Smooth muscle cell (in vitro differentiated cells): Measurements from ENCODE around the gene MORN1. TPM values are rescaled to one million over a fixed set of nuclear protein-coding genes. Genes with fewer than 3 reads are reported as not detected.
"Not testable (repeated sequence)": the region's sequence is repeated elsewhere in the genome, so short reads cannot be mapped to it uniquely, and the experiment has no call there.

Experiments
- DNase-seq: peaks from one replicate; lab custom pipeline; 2025; ENCODE audit not compliant: unreplicated experiment; lab: John Stamatoyannopoulos, UW
- H2AFZ ChIP-seq: fragments of 200-600 bp; sonication (generic); 2 replicates; pipeline ENCODE4 v1.6.0; 2016; ENCODE audit warnings: antibody characterized with exemption, low read depth, mild to moderate bottlenecking
- H3F3A ChIP-seq: fragments of 200-600 bp; sonication (generic); 2 replicates; pipeline ENCODE4 v1.6.0; 2017; ENCODE audit warnings: antibody characterized with exemption, low read depth
- H3K27ac ChIP-seq: fragments of 200-600 bp; sonication (generic); 2 replicates; pipeline ENCODE4 v1.5.1; 2016; ENCODE audit warnings: low read depth, mild to moderate bottlenecking
- H3K27me3 ChIP-seq: fragments of 200-600 bp; sonication (generic); 2 replicates; pipeline ENCODE4 v1.6.1; 2016; ENCODE audit warnings: low read depth, mild to moderate bottlenecking
- H3K36me3 ChIP-seq: fragments of 200-600 bp; sonication (generic); 2 replicates; pipeline ENCODE4 v1.5.1; 2016; ENCODE audit warnings: low read depth
- H3K4me1 ChIP-seq: fragments of 200-600 bp; sonication (generic); 2 replicates; pipeline ENCODE4 v1.5.1; 2016; ENCODE audit warnings: low read depth
- H3K4me2 ChIP-seq: fragments of 200-600 bp; sonication (generic); 2 replicates; pipeline ENCODE4 v1.6.0; 2016; ENCODE audit warnings: mild to moderate bottlenecking
- H3K4me3 ChIP-seq: fragments of 200-600 bp; sonication (generic); 2 replicates; pipeline ENCODE4 v1.5.1; 2016; ENCODE audit warnings: mild to moderate bottlenecking
- H3K79me2 ChIP-seq: fragments of 200-600 bp; sonication (generic); 2 replicates; pipeline ENCODE4 v1.6.0; 2016; ENCODE audit warnings: low read depth, mild to moderate bottlenecking
- H3K9ac ChIP-seq: fragments of 200-600 bp; sonication (generic); 2 replicates; pipeline ENCODE4 v1.6.0; 2016; ENCODE audit warnings: low read depth
- H3K9me3 ChIP-seq: fragments of 200-600 bp; sonication (generic); replicated peaks from 2 replicates; pipeline ENCODE4 v1.5.1; 2016; ENCODE audit warnings: low read depth
- H4K20me1 ChIP-seq: fragments of 200-600 bp; sonication (generic); 2 replicates; pipeline ENCODE4 v1.6.0; 2016; ENCODE audit warnings: low read depth
- CTCF ChIP-seq: fragments of 200-600 bp; sonication (generic); IDR thresholded peaks from 2 replicates; pipeline ENCODE4 v1.5.1; 2017; ENCODE audit warnings: borderline replicate concordance, mild to moderate bottlenecking, antibody characterized with exemption; ENCODE audit not compliant: insufficient read depth, poor library complexity, severe bottlenecking
- WGBS: methylation state at CpG from one replicate; pipeline ENCODE4 v1.1.7; 2016; ENCODE audit warnings: low lambda C conversion rate; 5-methylcytosine and 5-hydroxymethylcytosine counted together
- polyA plus RNA-seq: library from polyadenylated mRNA; unstranded; fragments of >200 nt; fragmentation: Nextera tagmentation; extraction: Ambion mirVana; gene quantifications from 2 replicates; pipeline ENCODE4 v1.2.1, GENCODE V29; 2016
- total RNA-seq: library from RNA; depleted of rRNA; stranded (reverse); fragments of >200 nt; gene quantifications from 2 replicates; pipeline ENCODE4 v1.2.3, GENCODE V29; 2014

Gene MORN1
- total RNA-seq (3.2 and 4.9 TPM in 2 replicates), polyA plus RNA-seq (6.2 and 7.3 TPM in 2 replicates)

GRCh38 chr1:2391041-2391930 lies at the start of gene MORN1, which contains the start of gene RER1:
Gene MORN1, minus strand, starts transcription at chr1:2391554. Its CDS starts 21 bp downstream, at chr1:2391533.
Gene RER1, plus strand, starts transcription at chr1:2391841. Its CDS starts 3,950 bp downstream, at chr1:2395791.
- peak within 1 kb of the TSS; percentile 79 for H3K27ac ChIP-seq
- H3K4me3 ChIP-seq: peak within 1 kb of the TSS; percentile 95
- peak within 1 kb of the TSS; percentile 63 for H2AFZ ChIP-seq
- peaks cover 3% of the 10 kb centered on the region for H3F3A ChIP-seq
- H3K79me2 ChIP-seq: peaks cover 61% of the 10 kb centered on the region
- peaks cover 31% of the 10 kb centered on the region for H4K20me1 ChIP-seq
- WGBS: under 1% methylated on average over 102 of the region's 103 CpGs
- peaks cover 6% of the 10 kb centered on the region for H3K4me1 ChIP-seq
- no peaks in the 10 kb centered on the region for H3K27me3 ChIP-seq
- peak within 1 kb of the TSS; percentile 91 for H3K9ac ChIP-seq
- no peaks in the 10 kb centered on the region for H3K9me3 ChIP-seq
- peak within 1 kb of the TSS; percentile 98 for H3K4me2 ChIP-seq
- TF ChIP-seq CTCF: no peak
- no peaks in the 10 kb centered on the region for H3K36me3 ChIP-seq
- peak; percentile 94 for DNase-seq

DNA sequence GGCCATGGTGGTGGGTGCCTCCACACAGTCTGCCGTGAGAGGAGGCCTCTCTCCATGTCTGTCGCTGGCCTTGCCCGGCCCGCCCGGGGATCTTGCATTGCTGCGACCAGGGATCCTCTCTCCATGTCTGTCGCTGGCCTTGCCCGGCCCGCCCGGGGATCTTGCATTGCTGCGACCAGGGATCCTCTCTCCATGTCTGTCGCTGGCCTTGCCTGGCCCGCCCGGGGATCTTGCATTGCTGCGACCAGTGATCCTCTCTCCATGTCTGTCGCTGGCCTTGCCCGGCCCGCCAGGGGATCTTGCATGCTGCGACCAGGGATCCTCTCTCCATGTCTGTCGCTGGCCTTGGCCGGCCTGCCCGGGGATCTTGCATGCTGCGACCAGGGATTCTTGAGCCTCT lies 49.0 kb upstream of the MORN1 start:
- H3F3A ChIP-seq, H2AFZ ChIP-seq, H3K4me3 ChIP-seq, DNase-seq, H3K4me2 ChIP-seq, H4K20me1 ChIP-seq, H3K36me3 ChIP-seq, H3K9ac ChIP-seq, H3K4me1 ChIP-seq, H3K79me2 ChIP-seq, H3K27ac ChIP-seq, H3K9me3 ChIP-seq: not testable (repeated sequence)
- 94% methylated on average over 23 of the region's 23 CpGs for WGBS
- H3K27me3 ChIP-seq: peaks cover 43% of the 10 kb centered on the region

- no peak overlapping the region for H2AFZ ChIP-seq
- H4K20me1 ChIP-seq: no peaks in the 10 kb centered on the region
- H3K4me3 ChIP-seq: no peak overlapping the region
- H3F3A ChIP-seq: no peaks in the 10 kb centered on the region
- H3K79me2 ChIP-seq: no peaks in the 10 kb centered on the region
- TF ChIP-seq CTCF: no peak
- WGBS: 94% methylated on average over 15 of the region's 15 CpGs
- no peaks in the 10 kb centered on the region for H3K36me3 ChIP-seq
- no peaks in the 10 kb centered on the region for H3K9me3 ChIP-seq
- no peak overlapping the region for H3K27ac ChIP-seq
- H3K4me1 ChIP-seq: peaks cover 3% of the 10 kb centered on the region
- H3K4me2 ChIP-seq: no peak overlapping the region
- peaks cover 37% of the 10 kb centered on the region for H3K27me3 ChIP-seq
- no peak overlapping the region for H3K9ac ChIP-seq
- DNase-seq: no peak
These were observed 48.0 kb upstream of the MORN1 start for GRCh38 chr1:2439369-2439768.

DNA sequence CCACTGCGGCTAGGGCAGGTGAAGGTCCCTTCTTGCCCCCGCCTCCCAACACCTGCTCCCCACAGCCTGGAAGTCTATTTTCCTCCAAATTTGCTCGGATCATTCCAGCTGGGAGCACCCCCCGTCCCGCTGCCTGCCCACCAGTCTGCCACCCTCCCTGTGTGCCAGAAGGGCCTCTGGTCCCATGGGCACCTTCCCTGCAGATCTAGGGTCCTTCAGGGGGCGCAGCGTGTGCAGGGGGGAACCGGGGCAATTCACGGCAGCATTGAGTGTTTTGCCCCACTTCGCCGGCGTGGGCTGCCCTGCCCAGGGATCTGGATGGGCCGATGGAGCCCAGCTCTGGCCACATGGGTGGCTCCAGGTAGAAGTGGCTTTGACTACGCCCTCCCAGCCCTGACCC lies 47.3 kb upstream of the MORN1 start:
- H3K9me3 ChIP-seq: no peaks in the 10 kb centered on the region
- no peaks in the 10 kb centered on the region for H3F3A ChIP-seq
- H3K79me2 ChIP-seq: no peaks in the 10 kb centered on the region
- no peak overlapping the region for H3K4me3 ChIP-seq
- TF ChIP-seq CTCF: no peak
- no peaks in the 10 kb centered on the region for H3K36me3 ChIP-seq
- H3K9ac ChIP-seq: no peak overlapping the region
- no peak overlapping the region for H3K4me2 ChIP-seq
- peaks cover 37% of the 10 kb centered on the region for H3K27me3 ChIP-seq
- no peaks in the 10 kb centered on the region for H4K20me1 ChIP-seq
- no peak overlapping the region for H2AFZ ChIP-seq
- peaks cover 3% of the 10 kb centered on the region for H3K4me1 ChIP-seq
- no peak for DNase-seq
- no peak overlapping the region for H3K27ac ChIP-seq
- 91% methylated on average over 14 of the region's 14 CpGs for WGBS
